Memory B cell (primary cell): Measurements from ENCODE around the gene RPS24.
"Not testable (repeated sequence)": the region's sequence is repeated elsewhere in the genome, so short reads cannot be mapped to it uniquely, and the experiment has no call there.

Source experiments
- ATAC-seq: fragments of 150-1000 bp; cut with Tn5 transposase; 2 replicates; pipeline ENCODE4 v1.10.0; 2021; ENCODE audit warnings: low read depth, mild to moderate bottlenecking, moderate library complexity
- DNase-seq, 2 donors: peaks; one replicate each; pipeline ENCODE4 v3.0.0; 2022; ENCODE audit warnings: low spot score in 2 of 2
- H3K27ac Mint-ChIP-seq: one replicate; pipeline ENCODE4 v1.8.0; 2022; ENCODE audit warnings: mild to moderate bottlenecking, moderate library complexity, mixed read lengths
- H3K27me3 Mint-ChIP-seq: one replicate; pipeline ENCODE4 v1.8.0; 2022; ENCODE audit warnings: mixed read lengths
- H3K36me3 Mint-ChIP-seq: one replicate; pipeline ENCODE4 v1.8.0; 2022; ENCODE audit warnings: mild to moderate bottlenecking, mixed read lengths
- H3K4me1 Mint-ChIP-seq: one replicate; pipeline ENCODE4 v1.8.0; 2022; ENCODE audit warnings: mixed read lengths
- H3K4me3 Mint-ChIP-seq: one replicate; pipeline ENCODE4 v1.8.0; 2022; ENCODE audit warnings: mild to moderate bottlenecking, moderate library complexity, mixed read lengths
- H3K9me3 Mint-ChIP-seq: one replicate; pipeline ENCODE4 v1.8.0; 2022; ENCODE audit warnings: mixed read lengths

RPS24 gene

DNA sequence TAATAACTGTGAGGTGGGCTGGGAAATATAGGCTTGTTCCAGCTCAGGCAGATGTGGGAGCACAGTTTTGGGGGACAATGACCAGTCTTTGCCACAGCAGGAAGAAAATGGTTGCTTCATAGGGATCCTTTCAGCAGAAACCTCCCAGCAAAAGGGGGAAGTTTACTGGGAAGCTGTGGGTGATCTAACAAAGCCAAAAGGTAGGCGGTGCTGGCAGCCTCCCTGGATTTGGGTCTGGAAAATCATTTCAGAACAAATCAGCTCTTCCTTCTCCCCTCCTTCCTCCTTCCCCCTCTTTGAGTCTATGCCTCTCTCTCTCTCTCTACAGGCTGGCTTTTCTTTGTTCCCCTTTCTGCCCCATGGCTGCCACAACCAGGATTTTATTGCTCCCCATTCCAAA lies 16.2 kb downstream of the RPS24 start:
- Mint-ChIP-seq H3K27ac (no peak overlapping the region), H3K36me3 (peaks cover 2% of the 10 kb centered on the region), H3K4me1 (peaks cover 10% of the 10 kb centered on the region), H3K9me3 (no peaks in the 10 kb centered on the region), H3K27me3 (no peaks in the 10 kb centered on the region), H3K4me3 (no peak overlapping the region)
- ATAC-seq, result no peak
- DNase-seq, result no peak

DNA sequence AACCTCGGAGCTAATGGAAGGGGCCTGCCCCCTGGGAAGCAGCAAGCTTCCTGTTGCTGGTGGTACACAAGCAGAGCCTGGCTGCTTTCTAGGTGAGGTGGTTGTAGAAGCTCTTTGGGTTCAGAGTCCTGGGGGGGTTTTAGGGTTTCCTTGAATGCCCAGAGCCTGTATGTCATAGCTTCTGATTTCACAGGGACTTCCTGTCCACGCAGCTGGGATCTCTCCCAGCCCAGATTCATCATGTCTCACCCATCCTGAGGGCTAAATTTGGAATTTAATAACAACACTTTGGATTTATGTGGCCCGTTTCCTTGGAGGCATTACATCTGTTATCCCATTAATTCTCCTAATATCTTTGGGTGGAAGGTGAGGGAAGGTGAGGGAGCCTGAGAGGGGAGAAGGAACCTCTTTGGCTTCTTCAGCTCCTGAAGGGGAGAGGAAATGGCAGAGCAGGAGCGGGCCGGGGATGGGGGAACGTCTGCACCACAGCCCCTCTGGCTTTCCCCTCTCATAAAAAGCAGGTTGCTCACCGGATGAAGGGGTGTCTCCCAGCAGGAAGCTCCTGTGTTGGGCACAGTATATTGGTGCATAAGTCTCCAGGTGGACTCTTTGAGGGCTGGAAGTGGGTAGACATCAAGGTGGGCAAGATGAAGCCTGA lies 19.7 kb downstream of the RPS24 start:
- DNase-seq, result no peak
- Mint-ChIP-seq H3K4me3 (no peak overlapping the region), H3K27me3 (no peaks in the 10 kb centered on the region), H3K27ac (no peak overlapping the region), H3K36me3 (peaks cover 2% of the 10 kb centered on the region), H3K4me1 (no peaks in the 10 kb centered on the region), H3K9me3 (no peaks in the 10 kb centered on the region)
- no peak for ATAC-seq

DNA sequence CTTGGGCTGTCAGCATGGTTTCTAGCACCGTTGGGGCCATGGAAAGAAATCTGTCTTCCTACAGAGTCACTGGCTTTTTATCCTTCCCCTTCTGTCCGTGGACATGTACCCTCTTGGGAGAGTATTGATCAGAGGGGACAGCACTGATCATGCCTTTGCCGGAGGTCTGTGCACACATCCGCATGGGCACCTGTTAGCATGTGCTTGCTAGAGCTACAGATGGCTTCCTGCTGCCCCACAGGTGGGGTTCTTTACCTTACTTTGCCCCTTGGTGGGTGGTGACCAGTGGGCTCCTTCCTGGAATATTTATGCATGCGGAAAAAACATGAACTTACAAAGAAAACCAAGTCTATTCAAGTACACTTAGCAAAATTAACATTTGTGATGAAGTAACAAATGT lies 24.9 kb downstream of the RPS24 start:
- peaks cover 6% of the 10 kb centered on the region for H3K27me3 Mint-ChIP-seq
- H3K36me3 Mint-ChIP-seq, result peaks cover 2% of the 10 kb centered on the region
- H3K4me1 Mint-ChIP-seq, result no peaks in the 10 kb centered on the region
- H3K4me3 Mint-ChIP-seq, result no peak overlapping the region
- H3K9me3 Mint-ChIP-seq, result no peaks in the 10 kb centered on the region
- no peak for DNase-seq
- no peak for ATAC-seq
- H3K27ac Mint-ChIP-seq, result no peak overlapping the region

DNA sequence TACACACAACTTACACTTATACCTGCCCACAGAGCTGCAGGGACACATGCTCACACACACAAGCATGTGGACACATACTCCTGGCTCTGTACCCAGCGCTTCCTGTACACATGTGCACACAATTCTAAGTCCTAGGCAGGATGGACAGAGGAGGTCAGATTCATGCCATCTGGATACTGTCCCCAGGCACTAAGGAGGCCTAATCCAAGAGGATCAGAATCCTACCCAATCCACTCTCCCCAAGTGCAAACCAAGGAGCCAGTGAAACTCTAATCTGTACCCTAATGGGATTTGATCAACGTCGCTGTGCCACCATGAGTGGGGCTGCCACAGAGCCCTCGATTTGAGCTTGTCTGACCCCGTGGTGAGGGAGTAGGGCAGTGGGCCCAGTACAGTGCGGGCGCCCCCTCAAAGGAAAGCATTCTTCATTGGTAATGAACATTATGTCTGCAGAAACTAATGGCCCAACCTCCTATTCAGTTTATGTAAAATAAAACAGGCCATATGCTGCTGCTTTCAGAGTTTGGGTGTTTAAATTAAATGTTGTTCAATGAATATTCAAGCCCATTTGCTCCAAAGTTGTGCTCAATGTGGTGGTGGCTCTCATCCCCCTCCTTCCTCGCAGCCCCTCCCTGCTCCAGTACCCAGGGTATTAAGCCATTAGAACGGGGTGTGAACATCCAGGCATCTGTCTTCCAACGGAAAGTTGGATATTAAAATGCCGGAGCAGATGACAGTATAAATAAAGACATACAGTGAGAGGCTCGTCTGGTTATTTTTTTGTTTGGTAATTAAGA lies 26.4 kb downstream of the RPS24 start:
- H3K36me3 Mint-ChIP-seq, result no peaks in the 10 kb centered on the region
- no peaks in the 10 kb centered on the region for H3K4me1 Mint-ChIP-seq
- no peak overlapping the region for H3K27ac Mint-ChIP-seq
- DNase-seq (no peak), ATAC-seq (no peak)
- H3K9me3 Mint-ChIP-seq, result no peaks in the 10 kb centered on the region
- H3K27me3 Mint-ChIP-seq, result peaks cover 6% of the 10 kb centered on the region
- H3K4me3 Mint-ChIP-seq, result no peak overlapping the region

DNA sequence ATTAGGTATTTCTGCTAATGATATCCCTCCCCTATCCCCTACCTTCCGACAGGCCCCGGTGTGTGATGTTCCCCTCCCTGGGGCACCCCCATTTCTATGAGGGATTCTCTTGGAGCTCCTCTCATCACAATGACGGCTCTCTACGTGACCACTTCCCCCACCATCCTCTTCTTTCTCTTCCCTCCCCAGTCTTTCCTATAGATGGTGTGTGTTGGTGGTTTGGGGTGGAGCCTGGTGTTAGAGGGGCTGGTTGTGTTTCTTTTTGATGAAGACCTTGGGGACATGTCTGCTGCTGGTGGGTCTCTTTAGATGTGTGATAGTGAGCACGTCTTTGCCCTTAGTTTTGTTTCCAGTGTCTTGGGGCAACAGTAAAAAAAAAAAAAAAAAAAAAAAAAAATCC lies 28.6 kb downstream of the RPS24 start:
- ATAC-seq, result no peak
- H3K36me3 Mint-ChIP-seq, result no peaks in the 10 kb centered on the region
- H3K4me3 Mint-ChIP-seq, result no peak overlapping the region
- H3K27me3 Mint-ChIP-seq, result peaks cover 7% of the 10 kb centered on the region
- no peaks in the 10 kb centered on the region for H3K9me3 Mint-ChIP-seq
- no peaks in the 10 kb centered on the region for H3K4me1 Mint-ChIP-seq
- DNase-seq, result no peak
- H3K27ac Mint-ChIP-seq, result no peak overlapping the region

DNA sequence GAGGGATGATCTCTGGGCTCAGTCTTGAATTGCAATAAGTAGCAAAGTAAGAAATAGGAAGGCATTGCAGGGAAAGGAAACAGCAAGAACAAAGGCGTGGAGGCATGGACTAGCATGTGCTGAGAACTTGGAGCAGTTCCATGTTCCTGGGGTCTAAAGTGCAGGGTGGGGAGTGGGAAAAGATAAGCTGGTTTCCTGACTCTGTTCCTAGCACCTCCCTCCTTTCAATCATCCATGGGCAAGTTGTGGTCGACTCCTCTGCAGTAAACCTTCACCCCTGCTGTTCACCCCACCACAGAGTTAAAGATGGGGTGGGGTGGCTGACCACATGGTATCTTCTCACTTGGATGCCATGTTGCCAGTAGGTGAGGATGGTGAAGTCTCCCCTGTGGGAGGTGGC lies 29.6 kb downstream of the RPS24 start:
- no peaks in the 10 kb centered on the region for H3K9me3 Mint-ChIP-seq
- no peaks in the 10 kb centered on the region for H3K4me1 Mint-ChIP-seq
- ATAC-seq (no peak), DNase-seq (no peak)
- H3K27ac Mint-ChIP-seq, result no peak overlapping the region
- no peak overlapping the region for H3K4me3 Mint-ChIP-seq
- no peaks in the 10 kb centered on the region for H3K36me3 Mint-ChIP-seq
- peaks cover 7% of the 10 kb centered on the region for H3K27me3 Mint-ChIP-seq

DNA sequence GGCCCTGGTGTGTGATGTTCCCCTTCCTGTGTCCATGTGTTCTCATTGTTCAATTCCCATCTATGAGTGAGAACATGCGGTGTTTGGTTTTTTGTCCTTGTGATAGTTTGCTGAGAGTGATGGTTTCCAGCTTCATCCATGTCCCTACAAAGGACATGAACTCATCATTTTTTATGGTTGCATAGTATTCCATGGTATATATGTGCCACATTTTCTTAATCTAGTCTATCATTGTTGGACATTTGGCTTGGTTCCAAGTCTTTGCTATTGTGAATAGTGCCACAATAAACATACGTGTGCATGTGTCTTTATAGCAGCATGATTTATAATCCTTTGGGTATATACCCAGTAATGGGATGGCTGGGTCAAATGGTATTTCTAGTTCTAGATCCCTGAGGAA lies 31.3 kb downstream of the RPS24 start:
- H3K27ac Mint-ChIP-seq, H3K4me3 Mint-ChIP-seq, H3K27me3 Mint-ChIP-seq, H3K4me1 Mint-ChIP-seq, ATAC-seq, H3K9me3 Mint-ChIP-seq, H3K36me3 Mint-ChIP-seq, DNase-seq: not testable (repeated sequence)

DNA sequence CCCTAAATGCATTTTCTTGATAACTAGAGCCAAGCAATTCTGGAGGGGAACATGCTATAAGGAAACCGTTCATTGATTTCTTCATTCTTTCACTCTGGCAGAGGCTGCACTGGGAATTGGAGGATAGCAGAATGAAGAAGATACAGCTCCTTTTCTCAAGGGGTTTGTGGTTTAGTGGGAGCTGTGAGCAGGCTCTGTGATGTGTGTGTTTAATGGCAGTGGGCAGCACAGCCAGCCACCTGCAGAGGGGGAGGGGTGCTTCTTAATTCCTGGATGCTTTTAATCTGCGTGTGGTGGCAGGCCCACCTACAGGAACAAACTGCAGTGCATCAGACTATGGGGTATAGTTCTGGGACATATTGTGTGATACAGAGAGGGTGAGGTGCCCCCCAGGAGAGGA lies 31.9 kb downstream of the RPS24 start:
- Mint-ChIP-seq H3K4me1 (no peaks in the 10 kb centered on the region), H3K27ac (no peak overlapping the region)

DNA sequence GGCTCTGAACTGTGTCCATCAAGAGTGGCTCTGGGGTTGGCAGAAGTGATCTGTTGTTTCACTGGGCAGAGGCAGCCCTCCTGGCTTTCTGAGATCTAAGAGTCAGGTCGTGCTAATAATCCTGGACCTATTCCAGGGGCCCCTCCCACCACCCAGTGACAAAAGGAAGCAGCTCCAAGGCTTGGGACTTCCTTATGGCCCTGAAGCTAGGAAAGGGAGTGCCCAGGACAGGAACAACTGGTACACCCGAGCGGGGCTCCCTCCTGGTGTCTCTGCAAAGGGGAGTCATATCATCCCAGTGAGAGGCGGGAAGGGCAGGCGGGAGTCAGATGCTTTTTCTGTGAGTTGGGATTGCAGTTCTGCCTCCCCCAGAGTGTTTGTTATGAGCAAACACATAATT lies 32.3 kb downstream of the RPS24 start:
- Mint-ChIP-seq H3K9me3 (no peaks in the 10 kb centered on the region), H3K27me3 (peaks cover 7% of the 10 kb centered on the region), H3K4me3 (no peak overlapping the region), H3K27ac (no peak overlapping the region), H3K36me3 (no peaks in the 10 kb centered on the region), H3K4me1 (no peaks in the 10 kb centered on the region)
- DNase-seq (no peak), ATAC-seq (no peak)

More for the DNA sequence above, 31.9 kb downstream of the RPS24 start:
- no peak overlapping the region for H3K4me3 Mint-ChIP-seq
- H3K9me3 Mint-ChIP-seq, result no peaks in the 10 kb centered on the region
- H3K27me3 Mint-ChIP-seq, result peaks cover 7% of the 10 kb centered on the region
- DNase-seq (no peak), ATAC-seq (no peak)
- no peaks in the 10 kb centered on the region for H3K36me3 Mint-ChIP-seq

DNA sequence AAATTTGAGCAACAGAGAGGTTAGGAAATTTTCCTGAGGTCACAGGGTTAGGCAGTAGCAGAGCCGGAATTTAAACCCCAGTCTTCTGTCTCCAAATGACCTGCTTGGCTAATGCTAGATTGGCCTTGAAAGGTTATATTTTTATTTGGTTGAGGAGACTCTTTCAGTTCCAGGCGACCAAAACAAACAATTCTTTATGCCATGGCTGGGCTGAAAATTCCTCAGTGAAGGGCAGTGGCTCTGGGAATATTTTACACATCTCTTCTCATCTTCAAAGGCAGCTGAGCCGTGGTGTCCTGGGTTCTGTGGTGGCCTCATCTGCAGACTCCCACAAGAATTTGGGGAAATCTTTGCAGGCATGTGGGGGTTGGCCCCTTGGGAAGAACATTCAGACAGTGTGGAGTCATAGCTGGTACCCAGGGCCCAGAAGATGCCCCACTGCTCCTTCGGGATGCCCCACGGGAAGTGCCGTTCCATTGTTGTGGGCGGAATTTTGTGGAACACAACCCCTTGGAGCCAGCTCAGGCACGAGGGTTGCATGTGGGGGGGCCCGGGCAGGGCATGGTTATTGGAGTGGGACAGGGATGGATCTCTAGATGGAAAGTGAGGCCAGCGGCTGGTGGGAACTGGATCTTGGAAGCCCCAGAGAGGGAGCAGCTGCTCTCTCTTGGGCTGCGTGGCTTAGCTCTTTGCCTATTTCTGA lies 33.2 kb downstream of the RPS24 start:
- no peak for ATAC-seq
- no peak for DNase-seq
- H3K27ac Mint-ChIP-seq, result no peak overlapping the region
- H3K4me3 Mint-ChIP-seq, result no peak overlapping the region
- no peaks in the 10 kb centered on the region for H3K9me3 Mint-ChIP-seq
- H3K27me3 Mint-ChIP-seq, result peaks cover 7% of the 10 kb centered on the region
- no peaks in the 10 kb centered on the region for H3K36me3 Mint-ChIP-seq
- H3K4me1 Mint-ChIP-seq, result no peaks in the 10 kb centered on the region

DNA sequence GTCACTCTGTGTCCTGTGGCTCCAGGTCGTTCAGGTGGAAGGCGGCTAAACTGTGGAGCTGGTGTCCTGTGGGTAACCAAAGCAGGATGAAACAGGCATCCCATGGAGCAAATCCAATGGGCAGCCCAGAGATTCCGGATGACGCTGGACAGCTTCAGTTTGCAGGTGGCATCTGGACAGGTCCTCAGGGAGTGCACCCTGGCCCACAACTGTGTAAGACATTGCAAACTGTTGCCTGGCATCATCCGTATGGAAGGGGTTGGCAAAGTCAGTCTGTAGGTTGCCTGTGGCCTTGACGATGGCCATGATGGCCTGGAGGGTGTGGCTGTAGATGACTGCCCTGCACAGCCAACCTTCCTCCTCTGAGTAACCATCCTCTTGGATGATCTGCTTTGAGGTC lies 35.5 kb downstream of the RPS24 start:
- DNase-seq (no peak), ATAC-seq (no peak)
- H3K27me3 Mint-ChIP-seq, result peaks cover 1% of the 10 kb centered on the region
- H3K36me3 Mint-ChIP-seq, result peaks cover under 1% of the 10 kb centered on the region
- H3K4me3 Mint-ChIP-seq, result no peak overlapping the region
- no peaks in the 10 kb centered on the region for H3K4me1 Mint-ChIP-seq
- H3K27ac Mint-ChIP-seq, result no peak overlapping the region
- H3K9me3 Mint-ChIP-seq, result peaks cover under 1% of the 10 kb centered on the region

DNA sequence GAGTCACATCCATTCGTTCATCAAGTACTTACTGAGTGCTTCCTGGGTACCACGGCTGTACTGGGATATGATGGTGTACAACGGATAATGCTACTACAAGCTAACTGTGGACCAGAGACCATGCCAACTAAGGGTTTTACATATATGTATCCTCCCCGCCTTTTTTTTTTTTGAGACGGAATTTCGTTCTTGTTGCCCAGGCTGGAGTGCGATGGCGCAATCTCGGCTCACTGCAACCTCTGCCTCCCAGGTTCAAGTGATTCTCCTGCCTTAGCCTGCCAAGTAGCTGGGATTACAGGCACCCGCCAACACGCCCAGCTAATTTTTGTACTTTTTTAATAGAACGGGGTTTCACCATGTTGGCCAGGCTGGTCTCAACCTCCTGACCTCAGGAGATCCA lies 36.4 kb downstream of the RPS24 start:
- H3K27ac Mint-ChIP-seq, H3K4me1 Mint-ChIP-seq, DNase-seq, H3K36me3 Mint-ChIP-seq, H3K27me3 Mint-ChIP-seq, H3K9me3 Mint-ChIP-seq, ATAC-seq, H3K4me3 Mint-ChIP-seq: not testable (repeated sequence)

DNA sequence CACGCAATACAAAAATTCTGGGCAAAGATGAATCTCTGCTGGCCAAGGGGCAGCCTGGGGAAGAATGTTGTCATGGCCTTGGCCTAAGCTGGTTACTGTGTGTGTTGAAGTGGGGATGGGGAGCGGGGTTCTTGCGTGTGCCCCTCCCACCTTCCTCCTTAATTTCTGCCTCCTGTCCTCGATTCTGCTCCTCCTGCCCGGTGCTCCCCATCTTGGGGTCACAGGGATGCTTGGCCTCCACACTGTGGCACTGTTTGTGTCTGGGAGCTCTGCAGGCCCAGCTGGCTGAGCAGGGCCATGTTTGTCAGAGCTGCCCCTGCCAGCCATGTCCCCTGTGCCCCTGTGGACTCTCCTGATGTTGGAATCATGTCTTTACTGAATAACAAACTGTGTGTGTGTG lies 37.1 kb downstream of the RPS24 start:
- Mint-ChIP-seq H3K4me3 (no peak overlapping the region), H3K4me1 (no peaks in the 10 kb centered on the region), H3K9me3 (peaks cover 4% of the 10 kb centered on the region), H3K36me3 (peaks cover 4% of the 10 kb centered on the region), H3K27ac (no peak overlapping the region), H3K27me3 (peaks cover 1% of the 10 kb centered on the region)
- DNase-seq (no peak), ATAC-seq (no peak)

DNA sequence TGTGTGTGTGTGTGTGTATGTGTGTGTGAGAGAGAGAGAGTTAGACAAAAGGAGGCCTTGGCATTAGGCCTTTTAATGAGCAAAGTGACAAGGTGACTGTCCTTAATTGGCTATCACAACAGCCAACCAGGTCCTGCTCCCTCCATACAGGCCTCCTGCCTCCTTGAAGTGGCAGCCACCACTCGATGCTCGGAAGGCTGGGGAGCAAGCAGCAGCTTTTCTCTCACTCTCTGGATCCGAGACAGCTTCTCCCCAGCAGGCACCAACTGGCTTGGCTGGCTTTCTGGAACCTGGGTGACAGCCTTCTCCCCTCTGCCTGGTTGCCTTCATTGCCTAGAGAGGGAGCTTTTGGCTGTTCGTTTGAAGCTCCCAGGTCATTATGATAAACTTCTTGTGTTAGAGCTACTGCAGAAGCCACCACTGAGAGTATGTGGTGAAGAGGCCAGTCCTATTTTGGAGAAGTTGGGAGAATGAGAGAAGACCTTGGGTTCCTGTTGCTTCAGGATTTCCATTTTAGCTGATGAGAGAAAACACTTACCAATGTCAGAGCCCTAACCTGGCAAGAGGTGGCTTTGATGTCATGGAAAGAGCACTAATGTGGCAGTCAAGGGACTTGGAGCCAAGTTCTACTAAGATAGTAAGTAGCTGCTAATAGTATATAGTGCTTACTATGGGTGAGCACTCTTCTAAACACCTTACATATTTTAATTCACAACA lies 37.6 kb downstream of the RPS24 start:
- peaks cover 4% of the 10 kb centered on the region for H3K36me3 Mint-ChIP-seq
- H3K4me3 Mint-ChIP-seq, result no peak overlapping the region
- ATAC-seq, result no peak
- no peaks in the 10 kb centered on the region for H3K4me1 Mint-ChIP-seq
- peaks cover 1% of the 10 kb centered on the region for H3K27me3 Mint-ChIP-seq
- no peak overlapping the region for H3K27ac Mint-ChIP-seq
- peaks cover 5% of the 10 kb centered on the region for H3K9me3 Mint-ChIP-seq
- DNase-seq, result no peak
